HG02870 (cell line): ENCODE data around the gene BMI1.
A peak's percentile ranks its signal among the peaks of the same experiment; 100 is the strongest.

Experiments
- ATAC-seq: cut with Tn5 transposase; IDR thresholded peaks from one replicate; pipeline ENCODE4 v1.9.1; 2021; ENCODE audit warnings: mild to moderate bottlenecking, moderate library complexity; ENCODE audit not compliant: unreplicated experiment

Gene BMI1

DNA sequence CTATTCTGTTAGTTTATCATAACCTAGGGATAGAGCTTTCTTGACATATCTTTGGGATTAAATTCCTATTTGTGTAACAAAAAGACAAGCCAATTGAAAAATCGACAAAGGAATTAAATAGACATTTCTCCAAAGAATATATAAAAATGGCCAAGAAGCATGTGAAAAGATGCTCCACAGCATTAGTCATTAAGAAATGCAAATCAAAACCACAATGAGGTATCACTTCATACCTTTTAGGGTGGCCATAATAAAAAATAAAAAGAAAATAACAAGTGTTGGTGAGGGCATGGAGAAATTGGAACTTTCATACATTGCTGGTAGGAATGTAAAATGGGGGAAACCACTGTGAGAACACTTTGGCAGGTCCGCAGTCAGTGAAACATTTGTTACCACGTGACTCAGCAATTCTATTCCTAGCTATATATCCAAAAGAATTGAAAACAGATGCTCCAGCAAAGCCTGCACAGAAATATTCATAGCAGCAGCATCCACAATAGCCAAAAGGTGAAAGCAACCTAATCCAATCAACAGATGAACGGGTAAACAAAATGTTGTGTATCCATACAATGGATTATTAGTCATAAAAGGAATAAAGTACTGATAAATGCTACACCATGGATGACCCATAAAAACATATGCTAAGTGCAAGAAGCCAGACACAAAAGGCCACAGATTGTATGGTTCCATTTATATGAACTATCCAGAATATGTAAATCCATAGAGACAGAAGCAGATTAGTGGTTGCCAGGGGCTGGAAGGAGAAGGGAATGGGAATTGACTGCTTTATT is 44.9 kb downstream of the BMI1 start:
- no peak for ATAC-seq

DNA sequence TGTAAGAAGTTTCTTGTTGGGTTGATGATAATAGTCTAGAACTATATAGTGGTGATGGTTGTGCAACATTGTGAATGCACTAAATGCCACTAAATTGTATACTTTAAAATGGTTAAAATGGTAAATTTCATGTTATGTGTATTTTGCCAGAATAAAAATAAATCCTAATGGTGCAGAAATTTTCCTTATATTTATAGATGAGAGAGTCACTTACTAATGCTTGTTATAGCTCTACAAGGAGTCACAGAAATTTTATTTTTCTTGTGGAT is 45.5 kb downstream of the BMI1 start:
- no peak for ATAC-seq

DNA sequence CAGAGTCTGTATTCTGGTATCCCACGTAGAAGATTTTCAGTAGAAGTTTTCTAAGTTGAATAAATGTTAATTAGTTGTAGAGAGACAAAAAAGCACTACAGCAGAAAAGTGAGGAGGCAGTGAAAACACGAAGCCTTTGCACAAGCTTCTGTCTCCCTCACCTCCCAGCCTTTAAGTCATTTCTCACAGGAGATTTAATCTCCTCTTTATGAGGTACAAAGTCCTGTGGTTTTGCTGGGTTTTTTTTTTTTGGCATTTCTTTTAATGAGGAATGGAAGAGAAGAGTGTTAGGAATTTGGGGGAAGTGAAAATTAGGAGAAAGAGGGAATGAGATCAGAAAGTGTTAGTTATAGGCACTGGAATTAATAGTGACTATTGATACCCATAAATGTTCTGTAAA is 45.9 kb downstream of the BMI1 start:
- no peak for ATAC-seq

DNA sequence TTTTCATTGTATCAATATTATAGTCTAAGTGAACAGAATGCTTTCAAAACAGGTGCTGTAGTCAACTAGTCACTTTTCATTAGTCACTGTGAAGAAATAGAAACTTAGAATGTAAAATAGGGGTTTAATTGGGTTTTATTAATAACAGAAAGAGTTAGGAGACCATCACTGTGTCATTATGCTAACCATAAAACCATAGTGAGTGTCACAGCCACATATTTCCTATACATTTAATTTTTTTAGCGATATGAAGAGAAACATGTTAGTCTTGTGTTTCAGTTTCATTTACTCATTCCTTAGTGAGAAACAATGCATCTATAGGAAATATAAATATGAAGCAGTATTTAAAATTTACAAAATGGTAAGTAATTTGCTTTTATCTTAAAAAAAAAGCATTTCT is 46.6 kb downstream of the BMI1 start:
- no peak for ATAC-seq

DNA sequence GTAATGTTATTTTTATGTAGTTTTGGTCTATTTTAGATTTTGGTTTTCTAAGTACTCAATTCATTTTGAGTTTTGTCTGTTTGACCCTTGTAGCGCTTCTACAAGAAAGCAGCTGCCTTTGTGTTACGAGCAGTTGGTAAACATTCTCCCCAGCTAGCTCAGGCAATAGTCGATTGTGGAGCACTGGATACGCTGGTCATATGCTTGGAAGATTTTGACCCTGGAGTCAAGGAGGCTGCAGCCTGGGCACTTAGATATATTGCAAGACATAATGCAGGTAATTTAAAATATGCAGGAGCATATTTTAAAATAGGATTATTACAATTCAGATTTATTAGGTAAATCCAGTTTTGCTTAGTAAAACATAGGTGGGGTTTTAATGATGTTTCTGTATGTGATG is 47.5 kb downstream of the BMI1 start:
- ATAC-seq: no peak

DNA sequence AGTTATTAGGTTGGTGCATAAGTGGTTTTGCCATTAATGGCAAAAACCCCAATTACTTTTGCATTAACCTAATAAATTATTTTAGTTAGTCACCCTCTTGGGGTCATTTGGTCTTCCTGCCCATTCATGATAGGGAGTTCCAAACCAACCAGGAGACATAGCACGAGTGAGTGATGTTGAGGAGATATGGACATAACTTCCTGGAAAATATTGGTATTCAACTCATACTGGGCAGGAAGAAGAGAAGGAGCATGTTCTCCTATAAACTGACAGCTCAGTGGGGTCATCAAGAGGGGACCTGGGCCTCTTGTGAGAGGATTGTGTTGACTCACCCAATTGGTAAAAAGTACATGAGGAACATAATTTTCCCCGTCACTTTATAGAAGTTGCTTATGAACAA is 48.1 kb downstream of the BMI1 start:
- ATAC-seq: no peak

DNA sequence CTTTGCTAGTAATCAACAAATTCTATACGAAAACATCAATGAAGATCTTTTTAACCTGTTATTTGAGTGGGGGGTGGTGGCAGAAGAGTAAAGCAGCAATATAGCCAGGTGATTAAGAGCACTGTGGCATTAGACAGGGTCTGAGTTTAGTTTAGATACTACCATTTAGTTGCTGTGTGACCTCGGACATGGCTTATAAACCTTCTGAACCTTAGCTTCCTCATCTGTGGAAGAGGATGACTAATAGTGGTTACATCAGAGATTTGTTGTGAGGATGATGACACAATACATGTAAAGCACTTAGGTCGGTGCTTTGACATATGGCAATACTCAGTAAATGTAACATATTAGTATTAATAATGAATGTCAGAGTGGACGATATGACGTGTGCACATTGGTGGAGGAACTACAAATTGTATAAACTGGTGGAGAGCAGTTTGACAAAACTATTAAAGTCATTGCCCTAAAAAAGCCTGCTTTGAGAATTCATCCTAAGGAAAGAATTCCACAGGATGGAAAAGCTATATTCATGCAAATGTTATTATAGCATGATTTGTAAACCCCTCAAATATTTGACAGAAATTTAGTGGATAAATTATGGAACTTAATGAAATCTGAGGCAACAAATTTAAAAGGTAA is 48.7 kb downstream of the BMI1 start:
- peak; percentile 50 for ATAC-seq

DNA sequence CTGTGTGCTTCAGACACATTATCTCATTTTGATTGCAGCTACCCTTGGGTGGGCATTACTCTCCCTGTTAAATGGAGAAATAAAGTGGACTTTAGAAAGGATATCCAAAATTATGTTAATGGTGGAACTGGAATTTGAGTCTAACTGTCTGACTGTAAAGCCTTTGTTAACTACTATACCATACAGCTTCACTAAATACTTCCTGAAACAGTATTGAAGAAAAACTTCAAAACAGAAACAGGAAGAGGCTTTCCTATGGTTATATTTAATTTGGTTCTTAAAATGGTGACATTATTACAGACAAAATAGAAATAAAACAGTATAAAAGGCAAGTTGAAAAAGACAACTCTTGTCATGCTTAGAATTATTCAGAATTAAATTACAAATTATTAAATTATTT is 49.4 kb downstream of the BMI1 start:
- no peak for ATAC-seq

DNA sequence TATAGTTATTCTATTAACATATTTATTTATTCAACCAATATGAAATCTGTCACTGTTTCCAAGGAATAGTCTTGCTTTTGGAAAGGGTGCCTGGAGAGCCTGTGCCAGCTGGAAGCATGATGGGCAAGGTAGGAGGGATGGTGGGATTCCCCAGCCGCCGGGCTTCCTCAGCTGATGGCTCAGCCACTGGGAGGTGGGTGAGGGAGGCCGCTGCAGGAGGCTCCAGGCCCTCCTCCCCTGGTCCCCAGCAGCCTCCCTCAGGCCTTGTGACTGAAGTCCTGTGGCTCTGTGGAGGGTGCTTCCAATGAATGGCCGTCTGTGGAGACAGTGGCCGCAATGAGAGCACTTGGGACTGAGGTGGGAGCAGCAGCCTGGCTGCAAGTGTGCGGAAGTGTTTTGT is 51.4 kb downstream of the BMI1 start:
- no peak for ATAC-seq

DNA sequence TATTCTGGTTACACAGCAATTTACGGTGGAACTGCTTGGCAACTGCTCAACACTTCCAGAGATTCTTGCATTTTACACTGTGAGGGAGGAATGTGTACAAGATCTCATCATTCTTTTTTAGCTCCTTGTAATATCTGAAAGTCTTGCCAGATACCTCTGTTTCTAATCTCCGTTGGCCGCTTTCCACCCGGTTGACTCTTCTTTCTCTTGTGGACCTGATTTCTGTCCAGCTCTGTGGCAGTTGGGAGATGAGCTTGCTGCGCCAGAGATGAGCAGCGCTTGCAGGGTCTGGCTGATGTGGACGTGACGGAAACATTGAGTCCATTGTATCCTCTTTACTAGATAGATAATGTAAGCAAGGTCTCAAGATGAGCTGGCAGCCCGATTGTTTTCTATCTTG is 52.0 kb downstream of the BMI1 start:
- ATAC-seq: no peak

DNA sequence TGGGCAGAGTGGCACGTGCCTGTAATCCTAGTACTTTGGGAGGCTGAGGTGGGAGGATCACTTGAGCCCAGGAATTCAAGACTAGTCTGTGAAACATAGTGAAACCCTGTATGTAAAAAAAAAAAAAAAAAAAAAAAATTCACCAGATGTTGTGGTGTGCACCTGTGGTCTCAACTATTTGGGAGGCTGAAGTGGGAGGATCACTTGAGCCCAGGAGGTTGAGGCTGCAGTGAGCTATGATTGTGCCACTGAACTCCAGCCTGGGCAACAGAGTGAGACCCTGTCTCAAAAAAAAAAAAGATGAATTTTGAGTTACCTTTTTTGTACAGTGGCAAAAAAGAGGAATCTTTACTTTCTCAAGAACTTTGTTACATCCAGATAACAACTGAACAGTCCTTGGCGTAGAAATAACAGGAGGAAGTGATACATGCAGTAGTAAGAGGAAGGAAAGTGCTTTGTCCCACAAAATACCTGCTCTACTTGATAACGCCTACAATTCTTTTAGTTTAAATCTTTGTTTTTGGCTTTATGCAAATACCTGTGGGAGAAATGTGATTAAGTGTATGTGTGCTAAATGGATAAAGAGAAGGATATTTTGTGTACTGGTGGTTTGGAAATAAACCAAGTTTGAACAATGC is 53.7 kb downstream of the BMI1 start:
- no peak for ATAC-seq

DNA sequence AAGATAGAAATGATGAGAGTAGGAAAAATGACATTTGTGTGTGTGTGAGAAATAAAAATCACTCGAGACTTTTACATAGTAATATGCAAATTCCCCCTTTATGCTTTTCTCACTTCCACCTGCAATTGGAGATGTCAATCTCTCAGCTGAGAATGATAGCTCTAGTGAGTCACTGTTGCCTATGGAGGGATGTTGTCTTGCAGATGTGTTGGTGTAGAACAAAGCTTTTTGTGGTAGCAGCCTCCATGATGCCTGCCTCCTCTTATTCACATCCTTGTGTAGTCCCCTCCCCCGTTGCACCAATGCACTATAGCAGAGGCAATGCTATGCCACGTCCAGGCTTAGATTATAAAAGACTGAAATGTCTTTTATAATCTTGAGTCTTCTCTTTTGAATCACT is 58.2 kb downstream of the BMI1 start:
- ATAC-seq: peak; percentile 65
